Kidney tubule cell (primary cell): ENCODE data around the gene PTCD2.

Source experiments
- DNase-seq: peaks from one replicate; pipeline ENCODE4 v3.0.0-alpha.2; 2018; ENCODE audit warnings: low spot score

The PTCD2 gene

GRCh38 chr5:72417333-72418062 lies 97.3 kb downstream of the PTCD2 start:
- no peak for DNase-seq
